HepG2 (cell line): ENCODE data around the gene FGD5. TPM values are rescaled to one million over a fixed set of nuclear protein-coding genes. Genes with fewer than 3 reads are reported as not detected.

Experiments used
- KDM5A ChIP-seq: fragments of 200-600 bp; sonication (generic); IDR thresholded peaks from 2 replicates; pipeline ENCODE4 v1.7.0; 2018; ENCODE audit warnings: antibody characterized with exemption, mild to moderate bottlenecking, low read length, borderline replicate concordance
- POLR2A ChIP-seq, 2 experiments: IDR thresholded peaks; 2 replicates each; pipeline ENCODE4 v1.6.1; 2011; ENCODE audit warnings: low read depth in 2 of 2, low read length in 2 of 2, mild to moderate bottlenecking in 1 of 2, moderate library complexity in 1 of 2; ENCODE audit not compliant: insufficient read depth in 1 of 2
- TFDP2 ChIP-seq: sonication (generic); formaldehyde crosslinking; IDR thresholded peaks from 2 replicates; pipeline ENCODE4 v1.4.0; 2020; ENCODE audit warnings: missing genetic modification reagents
- YEATS2 ChIP-seq: sonication (generic); formaldehyde crosslinking; IDR thresholded peaks from 2 replicates; pipeline ENCODE4 v1.4.0; 2020; ENCODE audit warnings: missing genetic modification reagents, borderline replicate concordance
- ZBTB40 ChIP-seq, 2 experiments: fragments of 450-650 bp in 1 of 2; sonication (generic) in 1 of 2; formaldehyde crosslinking in 1 of 2; IDR thresholded peaks; 2 replicates each; pipeline versions ENCODE4 v1.6.1 to v1.8.0; 2016 to 2022; ENCODE audit warnings: antibody characterized with exemption in 1 of 2, mild to moderate bottlenecking in 1 of 2, missing genetic modification reagents in 1 of 2
- ZBTB44 ChIP-seq: sonication (generic); formaldehyde crosslinking; IDR thresholded peaks from 2 replicates; pipeline ENCODE4 v1.4.0; 2020; ENCODE audit warnings: missing genetic modification reagents
- ZNF124 ChIP-seq: sonication (generic); formaldehyde crosslinking; IDR thresholded peaks from 2 replicates; pipeline ENCODE4 v1.4.0; 2020; ENCODE audit warnings: missing genetic modification reagents
- ZNF224 ChIP-seq: sonication (generic); formaldehyde crosslinking; IDR thresholded peaks from 2 replicates; pipeline ENCODE4 v1.5.0; 2020; ENCODE audit warnings: mild to moderate bottlenecking, missing genetic modification reagents
- ZNF34 ChIP-seq: sonication (generic); formaldehyde crosslinking; IDR thresholded peaks from 2 replicates; pipeline ENCODE4 v1.4.0; 2020; ENCODE audit warnings: mild to moderate bottlenecking, missing genetic modification reagents, borderline replicate concordance
- ZNF556 ChIP-seq: sonication (generic); formaldehyde crosslinking; IDR thresholded peaks from 2 replicates; pipeline ENCODE4 v1.4.0; 2020; ENCODE audit warnings: mild to moderate bottlenecking, missing genetic modification reagents, borderline replicate concordance
- ZNF570 ChIP-seq: sonication (generic); formaldehyde crosslinking; IDR thresholded peaks from 2 replicates; pipeline ENCODE4 v1.4.0; 2020; ENCODE audit warnings: mild to moderate bottlenecking, missing genetic modification reagents, borderline replicate concordance
- ZXDC ChIP-seq: sonication (generic); formaldehyde crosslinking; IDR thresholded peaks from 2 replicates; pipeline ENCODE4 v1.5.0; 2020; ENCODE audit warnings: mild to moderate bottlenecking, missing genetic modification reagents
- polyA plus RNA-seq, 8 experiments: library from polyadenylated mRNA; depleted of rRNA in 3 of 8; stranded (reverse) in 7 of 8; unstranded in 1 of 8; fragments of >200 nt; fragmentation: Illumina TruSeq in 4 of 8; extraction: Trizol in 4 of 8; gene quantifications; 2 replicates each; pipeline versions ENCODE4 v1.2.1 to v1.2.3, GENCODE V29; 2011 to 2016; ENCODE audit warnings: low read depth in 4 of 8, missing spikeins in 1 of 8, mixed read lengths in 1 of 8; ENCODE audit not compliant: insufficient read depth in 1 of 8
- total RNA-seq, 5 experiments: library from RNA; depleted of rRNA; stranded (reverse); fragments of >200 nt; fragmentation: Illumina TruSeq; extraction: Trizol; gene quantifications; 2 replicates each; pipeline ENCODE4 v1.2.3, GENCODE V29; 2016; ENCODE audit warnings: low read depth in 1 of 5

The FGD5 gene
- total and polyA plus RNA-seq, 2 of the 13 experiments (the other 11 are each of a cell fraction or from before 2014, with no cell fraction given) = 0.17 TPM; not detected in 1

GRCh38 chr3:14947886-14948608 lies 129.3 kb downstream of the FGD5 start (continued):
- TF ChIP-seq ZNF34 (no peak), KDM5A (peak; percentile 82; the same call in 1 of the 2 replicates), ZBTB44 (CRISPR knock-in tag) (no peak), ZNF570 (CRISPR knock-in tag) (no peak), ZNF124 (CRISPR knock-in tag) (no peak), ZBTB40 (IDR thresholded peaks at IDR 0.05) (no peak), ZBTB40 (CRISPR knock-in tag; IDR thresholded peaks at IDR 0.05) (no peak), YEATS2 (CRISPR knock-in tag) (no peak), POLR2A (IDR thresholded peaks at IDR 0.05; ENCODE audit: insufficient read depth in 1 of 2, low read depth in 2 of 2, low read length in 2 of 2) (peak; percentile 5 to 48), TFDP2 (CRISPR knock-in tag) (peak; percentile 76), ZNF556 (no peak), ZXDC (no peak), ZNF224 (CRISPR knock-in tag) (no peak)
